ENCODE measurements around the gene INTS4.
"Not testable (repeated sequence)": the region's sequence is repeated elsewhere in the genome, so short reads cannot be mapped to it uniquely, and the experiment has no call there.

Gene INTS4

DNA sequence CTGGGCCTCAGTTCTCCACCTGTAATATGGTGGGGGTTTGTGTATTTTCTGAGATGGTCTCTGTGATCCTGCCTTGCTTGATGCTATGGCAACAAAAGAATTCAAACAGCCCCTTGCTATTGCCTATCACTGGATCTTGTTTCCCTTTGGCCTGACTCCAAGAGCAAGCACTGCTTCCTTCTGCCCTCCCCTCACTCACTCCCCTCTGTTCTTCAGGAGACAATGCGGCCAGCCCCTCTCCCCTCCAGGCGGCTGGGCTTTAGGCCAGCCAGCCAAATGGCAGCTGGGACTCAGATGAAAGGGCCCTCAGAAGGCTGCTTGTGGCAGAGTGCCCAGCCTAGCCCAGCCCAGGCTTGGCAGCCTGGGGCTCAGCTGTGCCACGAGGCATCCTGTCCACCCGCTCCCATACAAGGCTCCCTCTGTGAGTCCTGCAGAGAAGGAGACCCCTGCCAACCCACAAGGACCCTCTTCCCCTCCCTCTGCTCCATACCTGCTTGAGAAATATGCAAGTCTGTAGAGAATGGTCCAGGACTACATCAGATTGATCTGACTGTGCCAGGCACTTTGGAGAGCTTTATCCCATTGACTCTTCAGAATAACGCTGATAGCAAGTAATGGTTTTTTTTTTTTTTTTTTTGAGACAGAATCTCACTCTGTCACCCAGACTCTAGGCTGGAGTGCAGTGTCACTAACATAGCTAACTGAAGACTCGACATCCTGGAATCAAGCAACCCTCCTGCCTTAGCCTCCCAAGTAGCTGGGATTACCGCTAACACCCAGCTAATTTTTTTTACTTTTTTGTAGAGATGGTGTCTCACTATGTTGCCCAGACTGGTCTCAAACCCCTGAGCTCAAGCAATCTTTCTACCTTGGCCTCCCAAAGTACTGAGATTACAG is 36.2 kb upstream of the INTS4 start:
- peak; percentile 92 for ATAC-seq
- TF ChIP-seq, protein P1, sequence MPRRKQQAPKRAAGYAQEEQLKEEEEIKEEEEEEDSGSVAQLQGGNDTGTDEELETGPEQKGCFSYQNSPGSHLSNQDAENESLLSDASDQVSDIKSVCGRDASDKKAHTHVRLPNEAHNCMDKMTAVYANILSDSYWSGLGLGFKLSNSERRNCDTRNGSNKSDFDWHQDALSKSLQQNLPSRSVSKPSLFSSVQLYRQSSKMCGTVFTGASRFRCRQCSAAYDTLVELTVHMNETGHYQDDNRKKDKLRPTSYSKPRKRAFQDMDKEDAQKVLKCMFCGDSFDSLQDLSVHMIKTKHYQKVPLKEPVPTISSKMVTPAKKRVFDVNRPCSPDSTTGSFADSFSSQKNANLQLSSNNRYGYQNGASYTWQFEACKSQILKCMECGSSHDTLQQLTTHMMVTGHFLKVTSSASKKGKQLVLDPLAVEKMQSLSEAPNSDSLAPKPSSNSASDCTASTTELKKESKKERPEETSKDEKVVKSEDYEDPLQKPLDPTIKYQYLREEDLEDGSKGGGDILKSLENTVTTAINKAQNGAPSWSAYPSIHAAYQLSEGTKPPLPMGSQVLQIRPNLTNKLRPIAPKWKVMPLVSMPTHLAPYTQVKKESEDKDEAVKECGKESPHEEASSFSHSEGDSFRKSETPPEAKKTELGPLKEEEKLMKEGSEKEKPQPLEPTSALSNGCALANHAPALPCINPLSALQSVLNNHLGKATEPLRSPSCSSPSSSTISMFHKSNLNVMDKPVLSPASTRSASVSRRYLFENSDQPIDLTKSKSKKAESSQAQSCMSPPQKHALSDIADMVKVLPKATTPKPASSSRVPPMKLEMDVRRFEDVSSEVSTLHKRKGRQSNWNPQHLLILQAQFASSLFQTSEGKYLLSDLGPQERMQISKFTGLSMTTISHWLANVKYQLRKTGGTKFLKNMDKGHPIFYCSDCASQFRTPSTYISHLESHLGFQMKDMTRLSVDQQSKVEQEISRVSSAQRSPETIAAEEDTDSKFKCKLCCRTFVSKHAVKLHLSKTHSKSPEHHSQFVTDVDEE (CRISPR knock-in tag; IDR thresholded peaks at IDR 0.05): peak; percentile 80
- TF ChIP-seq, protein P2, sequence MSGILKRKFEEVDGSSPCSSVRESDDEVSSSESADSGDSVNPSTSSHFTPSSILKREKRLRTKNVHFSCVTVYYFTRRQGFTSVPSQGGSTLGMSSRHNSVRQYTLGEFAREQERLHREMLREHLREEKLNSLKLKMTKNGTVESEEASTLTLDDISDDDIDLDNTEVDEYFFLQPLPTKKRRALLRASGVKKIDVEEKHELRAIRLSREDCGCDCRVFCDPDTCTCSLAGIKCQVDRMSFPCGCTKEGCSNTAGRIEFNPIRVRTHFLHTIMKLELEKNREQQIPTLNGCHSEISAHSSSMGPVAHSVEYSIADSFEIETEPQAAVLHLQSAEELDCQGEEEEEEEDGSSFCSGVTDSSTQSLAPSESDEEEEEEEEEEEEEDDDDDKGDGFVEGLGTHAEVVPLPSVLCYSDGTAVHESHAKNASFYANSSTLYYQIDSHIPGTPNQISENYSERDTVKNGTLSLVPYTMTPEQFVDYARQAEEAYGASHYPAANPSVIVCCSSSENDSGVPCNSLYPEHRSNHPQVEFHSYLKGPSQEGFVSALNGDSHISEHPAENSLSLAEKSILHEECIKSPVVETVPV (CRISPR knock-in tag; IDR thresholded peaks at IDR 0.05): no peak
- TF ChIP-seq ZFP3 (CRISPR knock-in tag; IDR thresholded peaks at IDR 0.05): no peak
- TF ChIP-seq OSR1 (CRISPR knock-in tag; IDR thresholded peaks at IDR 0.05): no peak
- no peak for TF ChIP-seq ESRRG (CRISPR knock-in tag; IDR thresholded peaks at IDR 0.05)
- no peak for TF ChIP-seq ZNF565 (CRISPR knock-in tag; conservative IDR thresholded peaks at IDR 0.05; ENCODE audit: low read depth)
- 0 out of 2 replicates have a peak, but pooled peaks have one; percentile 11 for TF ChIP-seq ISL1 (CRISPR knock-in tag; IDR thresholded peaks at IDR 0.05)
- TF ChIP-seq ZNF70 (CRISPR knock-in tag; IDR thresholded peaks at IDR 0.05): 0 out of 2 replicates have a peak, but pooled peaks have one; percentile 5
- TF ChIP-seq CSDC2 (CRISPR knock-in tag; IDR thresholded peaks at IDR 0.05): no peak
- TF ChIP-seq TCF4 (CRISPR knock-in tag; IDR thresholded peaks at IDR 0.05; ENCODE audit: borderline replicate concordance): peak; percentile 77; the same call in 1 of the 2 replicates

DNA sequence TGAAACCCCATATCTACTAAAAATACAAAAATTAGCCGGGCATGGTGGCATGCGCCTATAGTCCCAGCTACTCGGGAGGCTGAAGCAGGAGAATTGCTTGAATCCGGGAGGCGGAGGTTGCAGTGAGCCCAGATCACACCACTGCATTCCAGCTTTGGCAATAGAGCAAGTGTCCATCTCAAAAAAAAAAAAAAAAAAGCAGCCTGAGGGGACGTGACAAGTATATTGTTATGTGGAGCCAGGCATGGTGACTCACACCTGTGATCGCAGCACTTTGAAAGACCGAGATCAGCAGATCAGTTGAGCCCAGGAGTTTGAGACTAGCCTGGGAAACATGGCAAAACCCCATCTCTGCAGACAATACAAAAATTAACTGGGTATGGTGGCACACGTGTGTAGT is 34.0 kb upstream of the INTS4 start:
- ATAC-seq: not testable (repeated sequence)

DNA sequence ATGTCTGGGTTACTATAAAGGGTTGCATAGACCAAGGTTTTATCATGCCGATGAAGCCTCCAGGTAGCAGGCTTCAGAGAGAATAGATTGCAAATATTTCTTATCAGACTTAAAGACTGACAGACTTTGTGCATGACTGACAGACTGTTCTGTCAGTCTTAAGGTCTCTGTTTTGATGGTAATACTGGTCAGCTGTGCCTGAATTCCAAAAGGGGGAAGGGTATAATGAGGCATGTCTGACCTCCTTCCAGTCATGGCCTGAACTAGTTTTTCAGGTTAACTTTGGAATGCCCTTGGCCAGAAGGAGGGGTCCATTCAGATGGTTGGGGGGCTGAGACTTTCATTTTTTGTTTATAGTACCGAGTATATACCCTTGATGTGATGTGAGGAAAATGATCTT is 33.3 kb upstream of the INTS4 start:
- no peak for ATAC-seq
- TF ChIP-seq ZNF8 (CRISPR knock-in tag; IDR thresholded peaks at IDR 0.05): no peak
- TF ChIP-seq ZNF565 (CRISPR knock-in tag; conservative IDR thresholded peaks at IDR 0.05; ENCODE audit: low read depth): no peak
- TF ChIP-seq, protein P1 (CRISPR knock-in tag; IDR thresholded peaks at IDR 0.05): no peak
- no peak for TF ChIP-seq OSR1 (CRISPR knock-in tag; IDR thresholded peaks at IDR 0.05)
- TF ChIP-seq CSDC2 (CRISPR knock-in tag; IDR thresholded peaks at IDR 0.05): no peak
- TF ChIP-seq, protein P3, sequence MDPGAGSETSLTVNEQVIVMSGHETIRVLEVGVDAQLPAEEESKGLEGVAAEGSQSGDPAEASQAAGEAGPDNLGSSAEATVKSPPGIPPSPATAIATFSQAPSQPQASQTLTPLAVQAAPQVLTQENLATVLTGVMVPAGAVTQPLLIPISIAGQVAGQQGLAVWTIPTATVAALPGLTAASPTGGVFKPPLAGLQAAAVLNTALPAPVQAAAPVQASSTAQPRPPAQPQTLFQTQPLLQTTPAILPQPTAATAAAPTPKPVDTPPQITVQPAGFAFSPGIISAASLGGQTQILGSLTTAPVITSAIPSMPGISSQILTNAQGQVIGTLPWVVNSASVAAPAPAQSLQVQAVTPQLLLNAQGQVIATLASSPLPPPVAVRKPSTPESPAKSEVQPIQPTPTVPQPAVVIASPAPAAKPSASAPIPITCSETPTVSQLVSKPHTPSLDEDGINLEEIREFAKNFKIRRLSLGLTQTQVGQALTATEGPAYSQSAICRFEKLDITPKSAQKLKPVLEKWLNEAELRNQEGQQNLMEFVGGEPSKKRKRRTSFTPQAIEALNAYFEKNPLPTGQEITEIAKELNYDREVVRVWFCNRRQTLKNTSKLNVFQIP (CRISPR knock-in tag; IDR thresholded peaks at IDR 0.05; ENCODE audit: borderline replicate concordance, low read depth): no peak
- no peak for TF ChIP-seq BACH2 (CRISPR knock-in tag; IDR thresholded peaks at IDR 0.05; ENCODE audit: borderline replicate concordance)
- no peak for TF ChIP-seq ZFP3 (CRISPR knock-in tag; IDR thresholded peaks at IDR 0.05)
- no peak for TF ChIP-seq SNAI2 (CRISPR knock-in tag; IDR thresholded peaks at IDR 0.05)
- no peak for TF ChIP-seq ZNF70 (CRISPR knock-in tag; IDR thresholded peaks at IDR 0.05)
- no peak for TF ChIP-seq TOX (CRISPR knock-in tag; IDR thresholded peaks at IDR 0.05; ENCODE audit: borderline replicate concordance)

DNA sequence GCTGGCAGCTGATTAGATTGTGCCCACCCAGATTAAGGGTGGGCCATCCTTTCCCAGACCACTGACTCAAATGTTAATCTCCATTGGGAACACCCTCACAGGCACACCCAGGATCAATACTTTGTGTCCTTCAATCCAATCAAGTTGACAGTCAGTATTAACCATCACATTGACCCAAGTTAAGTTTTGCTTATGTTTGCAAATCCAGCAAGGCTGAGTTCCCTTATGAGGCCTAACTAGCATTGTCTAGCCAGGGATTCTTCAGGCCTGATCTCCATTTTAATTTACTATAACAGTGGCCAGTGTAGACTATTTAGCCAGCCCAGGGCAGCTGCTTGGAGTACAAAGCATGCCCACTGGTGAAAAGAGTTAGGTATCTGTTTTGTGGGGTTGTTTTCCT is 30.9 kb upstream of the INTS4 start:
- ATAC-seq: no peak
- TF ChIP-seq, protein P4, sequence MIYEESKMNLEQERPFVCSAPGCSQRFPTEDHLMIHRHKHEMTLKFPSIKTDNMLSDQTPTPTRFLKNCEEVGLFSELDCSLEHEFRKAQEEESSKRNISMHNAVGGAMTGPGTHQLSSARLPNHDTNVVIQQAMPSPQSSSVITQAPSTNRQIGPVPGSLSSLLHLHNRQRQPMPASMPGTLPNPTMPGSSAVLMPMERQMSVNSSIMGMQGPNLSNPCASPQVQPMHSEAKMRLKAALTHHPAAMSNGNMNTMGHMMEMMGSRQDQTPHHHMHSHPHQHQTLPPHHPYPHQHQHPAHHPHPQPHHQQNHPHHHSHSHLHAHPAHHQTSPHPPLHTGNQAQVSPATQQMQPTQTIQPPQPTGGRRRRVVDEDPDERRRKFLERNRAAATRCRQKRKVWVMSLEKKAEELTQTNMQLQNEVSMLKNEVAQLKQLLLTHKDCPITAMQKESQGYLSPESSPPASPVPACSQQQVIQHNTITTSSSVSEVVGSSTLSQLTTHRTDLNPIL (CRISPR knock-in tag; IDR thresholded peaks at IDR 0.05; ENCODE audit: low read depth): no peak
- TF ChIP-seq SNAI2 (CRISPR knock-in tag; IDR thresholded peaks at IDR 0.05) (no peak), ZNF565 (CRISPR knock-in tag; conservative IDR thresholded peaks at IDR 0.05; ENCODE audit: low read depth) (no peak), PPARA (CRISPR knock-in tag; IDR thresholded peaks at IDR 0.05; ENCODE audit: borderline replicate concordance) (no peak), ZC3H10 (CRISPR knock-in tag; IDR thresholded peaks at IDR 0.05) (no peak), GLIS3 (CRISPR knock-in tag; IDR thresholded peaks at IDR 0.05) (no peak)
